Panc1 (cell line): ENCODE data around the gene TMEM240.

ENCODE experiments used
- CTCF ChIP-seq: fragments of 450-650 bp; IDR thresholded peaks from 2 replicates; pipeline ENCODE4 v1.5.1; 2017; ENCODE audit warnings: mild to moderate bottlenecking
- POLR2AphosphoS5 ChIP-seq: IDR thresholded peaks from 2 replicates; pipeline ENCODE4 v1.6.1; 2012; ENCODE audit warnings: mild to moderate bottlenecking, low read depth, low read length, moderate library complexity

- TF ChIP-seq CTCF (no peak), POLR2AphosphoS5 (no peak)
Measured at GRCh38 chr1:1560178-1560577, 19.8 kb upstream of the TMEM240 start.
